GM19438 (cell line): ENCODE results near the gene CNTN4.

Experiments
- ATAC-seq: cut with Tn5 transposase; IDR thresholded peaks from one replicate; pipeline ENCODE4 v1.9.1; 2021; ENCODE audit warnings: low read depth; ENCODE audit not compliant: unreplicated experiment

CNTN4 gene

GRCh38 chr3:2656806-2657777 lies 558.4 kb downstream of the CNTN4 start:
- no peak for ATAC-seq

DNA sequence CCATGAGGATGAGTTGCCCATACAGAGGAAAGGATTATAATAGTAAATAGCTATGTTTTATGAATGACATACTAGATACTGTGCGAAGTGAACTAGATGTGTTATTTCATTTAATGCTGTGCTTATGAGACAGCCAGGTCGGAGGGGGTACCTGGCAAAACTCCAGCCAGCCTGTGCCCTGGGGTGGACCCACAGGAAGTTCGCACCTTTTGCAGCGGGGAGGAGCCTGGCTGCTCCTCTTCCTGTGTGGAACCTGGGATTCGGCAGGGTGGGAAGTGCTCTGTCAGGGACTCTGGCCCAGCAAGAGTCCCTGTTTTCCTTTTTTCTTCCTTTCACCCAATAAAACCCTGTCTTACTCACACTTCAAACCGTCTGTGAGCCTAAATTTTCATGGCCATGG lies 559.3 kb downstream of the CNTN4 start:
- ATAC-seq, result no peak

- ATAC-seq, result no peak
Measured at GRCh38 chr3:2659896-2660295, 561.2 kb downstream of the CNTN4 start.

DNA sequence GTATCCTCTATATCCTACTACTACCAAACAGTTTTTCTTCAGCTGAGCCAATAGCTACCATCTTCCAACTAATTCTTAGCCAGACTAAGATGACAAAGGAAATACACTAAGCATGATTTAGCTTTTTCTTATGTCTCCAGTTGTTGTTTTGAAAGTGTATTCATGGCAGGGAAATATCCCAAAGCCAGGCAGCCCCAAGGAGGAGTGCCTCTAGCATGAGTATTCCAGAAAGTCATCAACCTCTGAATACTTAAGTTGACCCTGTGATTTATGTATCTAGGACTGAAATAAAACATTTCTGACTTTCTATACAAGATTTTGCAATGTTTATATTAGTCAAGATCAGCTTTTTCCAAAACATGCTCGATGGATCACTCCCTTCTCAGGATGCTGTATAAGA lies 562.4 kb downstream of the CNTN4 start:
- no peak for ATAC-seq

- no peak for ATAC-seq
Measured at GRCh38 chr3:2677501-2677900, 578.8 kb downstream of the CNTN4 start.

DNA sequence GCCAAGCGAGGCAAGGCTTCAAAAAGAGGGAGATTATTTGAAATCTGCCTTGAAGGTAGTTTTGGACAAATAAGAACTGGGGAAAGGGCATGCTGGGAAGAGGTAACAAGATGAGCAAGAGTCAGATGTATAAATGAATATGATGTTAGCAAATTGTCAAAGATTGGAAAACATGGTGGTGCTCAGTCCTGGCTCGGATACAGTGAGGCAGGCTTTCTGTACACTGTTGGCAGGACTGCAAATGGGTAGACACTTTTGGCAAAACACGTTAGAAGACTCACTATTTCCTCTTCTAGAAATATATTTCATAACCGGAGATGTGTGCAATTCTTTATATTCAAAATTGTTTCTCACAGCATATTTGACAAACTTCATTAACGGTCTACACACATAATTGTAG lies 581.6 kb downstream of the CNTN4 start:
- no peak for ATAC-seq

DNA sequence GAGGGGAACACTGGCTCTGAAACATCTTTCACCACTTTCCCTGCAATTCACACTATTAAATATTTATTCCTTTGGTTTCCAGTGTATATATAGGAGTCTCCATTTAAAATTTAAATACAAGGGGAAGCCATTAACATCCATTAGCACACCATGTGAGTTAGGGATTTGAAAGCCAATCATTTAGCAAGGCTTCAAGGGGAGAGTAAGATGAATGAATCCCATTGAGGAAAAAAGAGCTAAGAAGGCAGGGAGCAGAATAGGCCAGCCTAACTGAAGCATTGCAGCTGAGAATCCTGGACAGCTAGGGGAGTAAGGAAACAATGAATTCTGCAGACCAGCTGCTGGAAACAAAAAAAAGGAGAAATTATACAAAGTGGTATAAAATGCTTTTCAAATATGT lies 585.4 kb downstream of the CNTN4 start:
- ATAC-seq, result no peak

GRCh38 chr3:2686816-2687502 lies 588.3 kb downstream of the CNTN4 start:
- no peak for ATAC-seq

- no peak for ATAC-seq
Measured at GRCh38 chr3:2697589-2697988, 598.9 kb downstream of the CNTN4 start.

GRCh38 chr3:2701471-2701870 lies 602.8 kb downstream of the CNTN4 start:
- ATAC-seq, result no peak

DNA sequence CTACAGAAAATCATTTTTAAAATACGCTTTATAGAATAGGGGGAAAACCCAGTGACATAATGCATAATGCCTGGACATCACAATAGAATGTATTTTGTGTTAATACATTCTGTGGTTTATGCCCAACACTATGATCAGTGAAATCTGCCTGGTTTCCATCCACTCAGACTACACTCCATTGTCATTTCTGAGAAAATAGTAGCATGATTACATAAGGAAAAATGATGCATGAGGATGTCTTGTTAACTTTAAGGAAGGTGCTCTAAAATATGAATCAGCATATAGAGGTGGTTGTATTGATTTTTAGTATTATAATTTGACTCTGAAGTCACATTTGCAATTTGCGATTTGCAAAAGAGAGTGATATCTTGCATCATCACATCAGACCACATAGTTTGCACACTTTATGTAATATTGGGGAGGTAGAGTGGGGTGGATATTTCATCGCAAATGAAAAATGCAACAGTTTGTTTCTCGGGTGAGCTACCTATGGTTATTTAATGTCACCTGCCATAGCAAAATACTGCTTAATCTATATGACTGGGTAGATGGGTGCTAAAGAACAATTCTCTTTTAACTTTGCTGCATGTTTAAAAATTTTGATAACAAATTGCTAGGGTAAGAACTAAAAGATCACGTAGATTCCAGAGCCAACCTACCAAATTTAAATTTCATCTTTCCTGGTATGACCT lies 607.6 kb downstream of the CNTN4 start:
- no peak for ATAC-seq

GRCh38 chr3:2706836-2707210 lies 608.2 kb downstream of the CNTN4 start:
- ATAC-seq, result no peak

DNA sequence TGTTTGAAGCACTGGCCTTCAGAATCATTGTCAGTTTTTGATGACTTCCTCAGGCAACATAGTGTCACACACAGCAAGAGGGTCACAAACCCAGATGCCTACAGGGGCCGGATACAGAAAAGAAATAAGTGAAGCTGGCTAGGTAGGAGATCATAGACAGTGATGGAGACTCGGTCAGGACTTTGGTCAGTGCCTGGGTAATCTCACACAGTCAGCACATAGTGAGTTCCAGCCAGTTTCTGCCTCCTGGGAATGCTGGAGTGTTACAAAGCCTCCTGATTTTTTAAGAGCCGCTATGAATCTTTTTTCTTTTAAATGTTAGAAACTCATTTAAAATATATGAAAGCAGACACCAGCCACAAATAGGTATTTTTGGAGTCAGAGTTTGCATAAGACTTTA lies 612.4 kb downstream of the CNTN4 start:
- ATAC-seq, result no peak

DNA sequence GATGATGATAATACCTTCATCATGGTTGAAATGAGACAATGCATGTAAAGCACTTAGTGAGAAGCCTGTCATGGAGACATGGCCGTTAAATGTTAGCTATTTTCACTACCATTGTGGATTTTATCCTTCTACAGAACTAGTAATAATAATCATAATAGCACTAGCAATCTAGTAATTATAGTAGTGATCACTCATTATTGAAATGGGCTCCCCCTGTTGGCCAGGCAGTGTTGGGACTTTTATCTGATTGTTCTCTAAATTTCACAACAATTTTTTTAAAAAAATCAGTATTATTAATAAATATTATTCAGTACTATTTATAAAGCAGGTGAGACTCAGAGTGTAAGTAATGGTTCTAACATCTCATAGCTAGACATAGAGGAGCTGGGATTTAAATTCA lies 615.3 kb downstream of the CNTN4 start:
- no peak for ATAC-seq

DNA sequence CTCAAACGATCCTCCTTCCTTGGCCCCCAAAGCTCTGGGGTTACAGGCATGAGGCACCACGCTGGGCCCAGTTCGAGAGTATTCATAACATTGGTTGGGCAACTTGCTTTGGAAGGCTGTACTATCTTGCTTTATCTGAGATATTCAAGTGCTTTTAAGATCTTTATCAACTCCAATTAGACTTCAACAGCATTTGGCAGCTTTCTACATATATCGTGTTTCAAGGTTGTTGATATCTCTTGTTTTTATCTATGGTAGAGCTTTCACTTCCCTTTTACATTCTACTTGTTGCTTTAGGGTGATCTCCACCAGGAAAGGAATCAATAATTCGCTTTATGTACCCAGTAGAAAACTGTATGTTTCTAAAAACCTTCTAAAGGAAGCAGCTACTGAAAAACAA lies 616.2 kb downstream of the CNTN4 start:
- ATAC-seq, result no peak

GRCh38 chr3:2727101-2727500 lies 628.4 kb downstream of the CNTN4 start:
- ATAC-seq, result no peak

GRCh38 chr3:2727610-2728318 lies 629.1 kb downstream of the CNTN4 start:
- ATAC-seq, result no peak

- no peak for ATAC-seq
Measured at GRCh38 chr3:2731843-2732242, 633.2 kb downstream of the CNTN4 start.

GRCh38 chr3:2735392-2735894 lies 636.8 kb downstream of the CNTN4 start:
- no peak for ATAC-seq

- ATAC-seq, result no peak
Measured at GRCh38 chr3:2741516-2741915, 642.9 kb downstream of the CNTN4 start.
